Neural cell (in vitro differentiated cells): ENCODE data around the gene DNAI1.

Experiments
- EP300 ChIP-seq: fragments of 450-650 bp; conservative IDR thresholded peaks from 2 replicates; pipeline ENCODE4 v1.6.1; 2014; ENCODE audit warnings: antibody characterized with exemption, mild to moderate bottlenecking, moderate library complexity; ENCODE audit not compliant: poor library complexity, severe bottlenecking
- EZH2 ChIP-seq: fragments of 200-600, 300-800 bp; shearing (Covaris generic), sonication (generic); IDR thresholded peaks from 2 replicates; pipeline ENCODE4 v1.6.1; 2014; ENCODE audit warnings: antibody characterized with exemption, low read length, borderline replicate concordance, mild to moderate bottlenecking; ENCODE audit not compliant: insufficient read depth, poor library complexity, severe bottlenecking
- MXI1 ChIP-seq: fragments of 450-650 bp; conservative IDR thresholded peaks from 2 replicates; pipeline ENCODE4 v1.6.1; 2014; ENCODE audit warnings: antibody characterized with exemption, mild to moderate bottlenecking; ENCODE audit not compliant: poor library complexity, severe bottlenecking
- POLR2AphosphoS5 ChIP-seq: IDR thresholded peaks from 2 replicates; pipeline ENCODE4 v1.6.1; 2012
- RAD21 ChIP-seq: fragments of 450-650 bp; conservative IDR thresholded peaks from 2 replicates; pipeline ENCODE4 v1.6.1; 2014; ENCODE audit warnings: antibody characterized with exemption, mild to moderate bottlenecking, moderate library complexity
- SMC3 ChIP-seq: fragments of 450-650 bp; conservative IDR thresholded peaks from 2 replicates; pipeline ENCODE4 v1.6.1; 2014; ENCODE audit warnings: antibody characterized with exemption, mild to moderate bottlenecking, moderate library complexity; ENCODE audit not compliant: poor library complexity
- TAF1 ChIP-seq: IDR thresholded peaks from 2 replicates; pipeline ENCODE4 v1.6.1; 2012; ENCODE audit warnings: low read depth
- TF ChIP-seq, protein P1 (sequence below): fragments of 450-650 bp; IDR thresholded peaks from 2 replicates; pipeline ENCODE4 v1.5.1; 2014; ENCODE audit warnings: antibody characterized with exemption, mild to moderate bottlenecking, moderate library complexity; ENCODE audit not compliant: poor library complexity, severe bottlenecking
- TF ChIP-seq, protein P2 (sequence below): IDR thresholded peaks from 2 replicates; pipeline ENCODE4 v1.6.1; 2012; ENCODE audit warnings: borderline replicate concordance

DNA sequence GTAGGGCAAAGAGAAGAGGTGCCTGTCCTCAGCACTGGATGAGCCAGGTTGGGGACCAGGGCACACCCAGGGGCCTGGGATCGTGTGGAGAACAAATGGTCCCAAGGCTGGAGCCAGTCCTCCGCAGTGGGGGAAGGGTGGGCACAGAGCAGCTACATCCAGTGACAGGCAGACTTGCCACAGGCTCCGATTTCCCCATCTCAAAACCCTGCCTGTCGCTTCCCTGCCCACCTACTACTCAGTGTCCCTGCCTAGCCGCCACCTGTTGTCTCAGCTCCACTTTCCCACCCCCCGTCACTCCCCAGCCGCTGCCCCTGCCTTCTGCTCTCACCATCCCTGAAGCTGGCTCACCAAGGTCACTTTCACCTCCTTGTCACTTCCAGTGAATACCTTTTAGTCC lies 78.1 kb downstream of the DNAI1 start:
- TF ChIP-seq EP300: no peak
- TF ChIP-seq, protein P1, sequence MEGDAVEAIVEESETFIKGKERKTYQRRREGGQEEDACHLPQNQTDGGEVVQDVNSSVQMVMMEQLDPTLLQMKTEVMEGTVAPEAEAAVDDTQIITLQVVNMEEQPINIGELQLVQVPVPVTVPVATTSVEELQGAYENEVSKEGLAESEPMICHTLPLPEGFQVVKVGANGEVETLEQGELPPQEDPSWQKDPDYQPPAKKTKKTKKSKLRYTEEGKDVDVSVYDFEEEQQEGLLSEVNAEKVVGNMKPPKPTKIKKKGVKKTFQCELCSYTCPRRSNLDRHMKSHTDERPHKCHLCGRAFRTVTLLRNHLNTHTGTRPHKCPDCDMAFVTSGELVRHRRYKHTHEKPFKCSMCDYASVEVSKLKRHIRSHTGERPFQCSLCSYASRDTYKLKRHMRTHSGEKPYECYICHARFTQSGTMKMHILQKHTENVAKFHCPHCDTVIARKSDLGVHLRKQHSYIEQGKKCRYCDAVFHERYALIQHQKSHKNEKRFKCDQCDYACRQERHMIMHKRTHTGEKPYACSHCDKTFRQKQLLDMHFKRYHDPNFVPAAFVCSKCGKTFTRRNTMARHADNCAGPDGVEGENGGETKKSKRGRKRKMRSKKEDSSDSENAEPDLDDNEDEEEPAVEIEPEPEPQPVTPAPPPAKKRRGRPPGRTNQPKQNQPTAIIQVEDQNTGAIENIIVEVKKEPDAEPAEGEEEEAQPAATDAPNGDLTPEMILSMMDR: no peak
- no peak for TF ChIP-seq POLR2AphosphoS5
- TF ChIP-seq MXI1: no peak
- TF ChIP-seq EZH2: no peak
- TF ChIP-seq SMC3: no peak
- no peak for TF ChIP-seq RAD21
- TF ChIP-seq, protein P2, sequence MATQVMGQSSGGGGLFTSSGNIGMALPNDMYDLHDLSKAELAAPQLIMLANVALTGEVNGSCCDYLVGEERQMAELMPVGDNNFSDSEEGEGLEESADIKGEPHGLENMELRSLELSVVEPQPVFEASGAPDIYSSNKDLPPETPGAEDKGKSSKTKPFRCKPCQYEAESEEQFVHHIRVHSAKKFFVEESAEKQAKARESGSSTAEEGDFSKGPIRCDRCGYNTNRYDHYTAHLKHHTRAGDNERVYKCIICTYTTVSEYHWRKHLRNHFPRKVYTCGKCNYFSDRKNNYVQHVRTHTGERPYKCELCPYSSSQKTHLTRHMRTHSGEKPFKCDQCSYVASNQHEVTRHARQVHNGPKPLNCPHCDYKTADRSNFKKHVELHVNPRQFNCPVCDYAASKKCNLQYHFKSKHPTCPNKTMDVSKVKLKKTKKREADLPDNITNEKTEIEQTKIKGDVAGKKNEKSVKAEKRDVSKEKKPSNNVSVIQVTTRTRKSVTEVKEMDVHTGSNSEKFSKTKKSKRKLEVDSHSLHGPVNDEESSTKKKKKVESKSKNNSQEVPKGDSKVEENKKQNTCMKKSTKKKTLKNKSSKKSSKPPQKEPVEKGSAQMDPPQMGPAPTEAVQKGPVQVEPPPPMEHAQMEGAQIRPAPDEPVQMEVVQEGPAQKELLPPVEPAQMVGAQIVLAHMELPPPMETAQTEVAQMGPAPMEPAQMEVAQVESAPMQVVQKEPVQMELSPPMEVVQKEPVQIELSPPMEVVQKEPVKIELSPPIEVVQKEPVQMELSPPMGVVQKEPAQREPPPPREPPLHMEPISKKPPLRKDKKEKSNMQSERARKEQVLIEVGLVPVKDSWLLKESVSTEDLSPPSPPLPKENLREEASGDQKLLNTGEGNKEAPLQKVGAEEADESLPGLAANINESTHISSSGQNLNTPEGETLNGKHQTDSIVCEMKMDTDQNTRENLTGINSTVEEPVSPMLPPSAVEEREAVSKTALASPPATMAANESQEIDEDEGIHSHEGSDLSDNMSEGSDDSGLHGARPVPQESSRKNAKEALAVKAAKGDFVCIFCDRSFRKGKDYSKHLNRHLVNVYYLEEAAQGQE: no peak
- no peak for TF ChIP-seq TAF1
